GM12891 (cell line): Measurements from ENCODE around the gene CCRL2.

ENCODE experiments used
- POLR2A ChIP-seq: IDR thresholded peaks from 2 replicates; pipeline ENCODE4 v1.6.1; 2011; ENCODE audit warnings: low read depth, low read length, control low read depth
- POLR2AphosphoS5 ChIP-seq: IDR thresholded peaks from 2 replicates; pipeline ENCODE4 v1.6.1; 2011; ENCODE audit warnings: low read depth, low read length, control low read depth

DNA sequence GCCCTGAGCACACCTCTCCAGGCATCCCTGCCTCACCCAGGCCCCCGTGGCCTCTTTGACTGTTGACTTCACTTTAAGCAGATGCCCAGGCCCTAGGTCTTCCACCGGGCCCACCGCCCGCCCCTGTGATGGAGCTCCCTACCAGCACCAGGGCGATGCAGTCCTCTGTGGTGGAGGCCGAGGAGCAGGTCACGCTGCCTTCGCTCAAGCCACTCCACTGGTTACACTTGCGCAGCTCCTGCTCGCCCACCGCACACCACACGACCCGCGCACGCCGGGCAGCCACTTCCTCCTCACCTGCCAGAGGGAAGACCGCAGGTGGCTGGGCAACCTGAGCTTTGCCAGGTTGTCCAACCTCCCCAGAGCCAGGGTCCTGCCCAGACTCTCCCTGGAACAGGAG, 41.7 kb downstream of the CCRL2 start:
- TF ChIP-seq POLR2A (no peak), POLR2AphosphoS5 (no peak)
